ENCODE data around the gene POM121L2. TPM values are rescaled to one million over a fixed set of nuclear protein-coding genes. Genes with fewer than 3 reads are reported as not detected.
A peak's percentile ranks its signal among the peaks of the same experiment; 100 is the strongest.

Gene POM121L2
- total and polyA plus RNA-seq, 2 of the 13 experiments (the other 11 are each of a cell fraction or from before 2014, with no cell fraction given), result not detected

- TF ChIP-seq HINFP (CRISPR knock-in tag; IDR thresholded peaks at IDR 0.05; ENCODE audit: low read depth) (peak; percentile 57; the same call in 1 of the 2 replicates), MYPOP (CRISPR knock-in tag; IDR thresholded peaks at IDR 0.05) (peak; percentile 55; the same call in 1 of the 2 replicates)
These were observed at the start of gene POM121L2 (continued) for GRCh38 chr6:27312146-27312949.

- no TSS peak for BruUV-seq (replicated peaks)
- no peak overlapping the region for H3K4me3 ChIP-seq (replicated peaks in 1 of 3; ENCODE audit: insufficient read depth in 1 of 3, low read depth in 2 of 3, low read length in 3 of 3)
- TF ChIP-seq ZBTB34 (CRISPR knock-in tag; IDR thresholded peaks at IDR 0.05) (no peak), ZNF510 (CRISPR knock-in tag; IDR thresholded peaks at IDR 0.05; ENCODE audit: low read depth) (no peak), CSRNP2 (CRISPR knock-in tag; conservative IDR thresholded peaks at IDR 0.05; ENCODE audit: low read depth) (no peak), YY1 (IDR thresholded peaks at IDR 0.05; ENCODE audit: insufficient read depth, insufficient replicate concordance, low read depth, low read length) (no peak), THAP9 (CRISPR knock-in tag; IDR thresholded peaks at IDR 0.05; ENCODE audit: borderline replicate concordance) (no peak), CEBPB (IDR thresholded peaks at IDR 0.05; ENCODE audit: borderline replicate concordance, low read depth, low read length) (no peak), ZZZ3 (CRISPR knock-in tag; IDR thresholded peaks at IDR 0.05; ENCODE audit: borderline replicate concordance) (no peak), IKZF1 (IDR thresholded peaks at IDR 0.05) (no peak), ZNF335 (CRISPR knock-in tag; IDR thresholded peaks at IDR 0.05) (no peak), ZNF232 (CRISPR knock-in tag; IDR thresholded peaks at IDR 0.05; ENCODE audit: borderline replicate concordance) (no peak), ARNT (IDR thresholded peaks at IDR 0.05) (no peak), ZNF3 (CRISPR knock-in tag; IDR thresholded peaks at IDR 0.05) (no peak)
These were observed 47.2 kb upstream of the POM121L2 start for GRCh38 chr6:27359231-27359630.

More at GRCh38 chr6:27359231-27359630, 47.2 kb upstream of the POM121L2 start:
- ChIA-PET CTCF (ENCODE audit: low intra/inter-chr PET ratio, low total read pairs) (no interaction called here), POLR2A (no interaction called here)
- Histone ChIP-seq H3K36me3 (replicated peaks in 1 of 2; ENCODE audit: control insufficient read depth in 1 of 2, insufficient read depth in 2 of 2, low read length in 2 of 2) (no peaks in the 10 kb centered on the region), H2AFZ (ENCODE audit: low read length) (no peak overlapping the region), H4K20me1 (ENCODE audit: insufficient read depth, low read length) (no peaks in the 10 kb centered on the region), H3K4me1 (ENCODE audit: insufficient read depth, low read length) (no peaks in the 10 kb centered on the region), H3K27me3 (ENCODE audit: control insufficient read depth in 1 of 2, insufficient read depth in 2 of 2, low read length in 2 of 2) (no peaks in the 10 kb centered on the region), H3K9ac (ENCODE audit: insufficient read depth, low read depth, low read length) (no peak overlapping the region), H3K27ac (ENCODE audit: extremely low read length, insufficient read depth, low read length) (no peak overlapping the region), H3K9me3 (ENCODE audit: low read length) (peaks cover 44% of the 10 kb centered on the region), H3K4me2 (ENCODE audit: low read depth, low read length) (no peak overlapping the region), H3K79me2 (ENCODE audit: insufficient read depth, low read length) (no peaks in the 10 kb centered on the region)
- ATAC-seq, result no peak
- FAIRE-seq, result no peak
- in situ Hi-C loops (cut with HindIII; ENCODE audit: extremely low pct_ligation_motif_present, low pct_unique_long_range_greater_than_20kb) (no loop called here), intact Hi-C loops (cut with micrococcal nuclease; ENCODE audit: unreplicated experiment) (no loop called here)
- 0% methylated on average over 1 of the region's 1 CpG for WGBS (ENCODE audit: low lambda C conversion rate)
- DNase-seq (ENCODE audit: low spot score), result no peak

All from HepG2 (cell line).